ENCODE results near the gene SEPTIN6.

GRCh38 chrX:119736206-119736764 is 43.3 kb upstream of the SEPTIN6 start:
- TF ChIP-seq CTCF (conservative IDR thresholded peaks at IDR 0.05 in 1 of 2, IDR thresholded peaks at IDR 0.05 in 1 of 2; ENCODE audit: low read depth in 1 of 2, low read length in 2 of 2) (no peak), EZH2 (IDR thresholded peaks at IDR 0.05; ENCODE audit: low read length, missing control alignments) (no peak)
